Left lung (tissue), 10 donors: ENCODE data around the gene CYFIP1. TPM values are rescaled to one million over a fixed set of nuclear protein-coding genes. Genes with fewer than 3 reads are reported as not detected.

ENCODE experiments used
- ATAC-seq: fragments of 200-7000 bp; cut with Tn5 transposase; one replicate; pipeline ENCODE4 v1.9.1; 2020; ENCODE audit warnings: moderate library complexity
- DNase-seq, 4 donors: peaks; one replicate each; pipeline ENCODE4 v3.0.0-alpha.2; 2013 to 2020
- H3K27ac ChIP-seq, 2 donors: fragments of 200-600 bp; sonication (generic) in 1 of 2; one replicate each; pipeline versions ENCODE4 v1.5.0 to v1.8.0; 2020 to 2021
- H3K27me3 ChIP-seq, 2 donors: fragments of 200-600 bp; sonication (generic) in 1 of 2; one replicate each; pipeline versions ENCODE4 v1.5.0 to v1.8.0; 2020 to 2021
- H3K36me3 ChIP-seq, 2 donors: fragments of 200-600 bp; sonication (generic) in 1 of 2; one replicate each; pipeline versions ENCODE4 v1.5.0 to v1.8.0; 2020 to 2021
- H3K4me1 ChIP-seq, 2 donors: fragments of 200-600 bp; one replicate each; pipeline ENCODE4 v1.8.0; 2021
- H3K4me3 ChIP-seq, 2 donors: fragments of 200-600 bp; sonication (generic) in 1 of 2; one replicate each; pipeline versions ENCODE4 v1.5.0 to v1.8.0; 2020 to 2021; ENCODE audit warnings: mild to moderate bottlenecking in 1 of 2
- H3K9me3 ChIP-seq, 2 donors: fragments of 200-600 bp; sonication (generic) in 1 of 2; one replicate each; pipeline versions ENCODE4 v1.5.0 to v1.8.0; 2020 to 2021
- CTCF ChIP-seq, 2 donors: fragments of 200-600 bp; sonication (generic) in 1 of 2; IDR thresholded peaks; one replicate each; pipeline versions ENCODE4 v1.5.0 to v1.8.0; 2021; ENCODE audit warnings: antibody characterized with exemption in 2 of 2
- intact Hi-C, 2 donors: fragments of 100-400 bp; cut with DNase I; formaldehyde crosslinking; loops; one replicate each; pipeline versions ENCODE4 v1.11.2 to v1.14.2; 2022
- polyA plus RNA-seq, 6 donors: library from polyadenylated mRNA; unstranded; fragments of 120-200 nt; gene quantifications; one replicate each; pipeline ENCODE4 v1.2.1, GENCODE V29; 2013; ENCODE audit not compliant: insufficient read length in 6 of 6
- total RNA-seq, 2 donors: library from RNA; stranded (reverse); fragmentation: NEBNext Ultra II Directional; extraction: Animal tissue kit (Norgen Biotek cat#: 25700); gene quantifications; one replicate each; pipeline ENCODE4 v1.2.1, GENCODE V29; 2021
- donor health status: DM: no; HTN: yes; CAD: no.
- donor health status: DM: no; HTN: no; CAD: no.

The CYFIP1 gene
- total and polyA plus RNA-seq, 8 donors = 85.6 to 164 (median 92.3) TPM

- DNase-seq = no peak
- intact Hi-C loops = no loop called here
- no peak for TF ChIP-seq CTCF (IDR thresholded peaks at IDR 0.05)
- no peak overlapping the region for H3K4me3 ChIP-seq
- no peak for ATAC-seq
- H3K27ac ChIP-seq = no peak overlapping the region
- H3K9me3 ChIP-seq = no peaks in the 10 kb centered on the region
- H3K36me3 ChIP-seq = peaks cover 4 to 100% of the 10 kb centered on the region in 2 donors
- H3K27me3 ChIP-seq = no peaks in the 10 kb centered on the region
- no peaks in the 10 kb centered on the region for H3K4me1 ChIP-seq
Observed at GRCh38 chr15:22869856-22870255, 110.3 kb downstream of the CYFIP1 start.

GRCh38 chr15:22868928-22869327 is 111.2 kb downstream of the CYFIP1 start:
- TF ChIP-seq CTCF (IDR thresholded peaks at IDR 0.05) = no peak
- Histone ChIP-seq H3K4me1 (no peaks in the 10 kb centered on the region), H3K27ac (no peak overlapping the region), H3K4me3 (no peak overlapping the region), H3K36me3 (peaks cover 4 to 100% of the 10 kb centered on the region in 2 donors), H3K27me3 (no peaks in the 10 kb centered on the region), H3K9me3 (no peaks in the 10 kb centered on the region)
- DNase-seq = no peak
- ATAC-seq = no peak
- intact Hi-C loops = no loop called here

GRCh38 chr15:22868495-22868894 is 111.7 kb downstream of the CYFIP1 start:
- Histone ChIP-seq H3K4me3 (no peak overlapping the region), H3K36me3 (peaks cover 4 to 99% of the 10 kb centered on the region in 2 donors), H3K9me3 (no peaks in the 10 kb centered on the region), H3K27me3 (no peaks in the 10 kb centered on the region), H3K4me1 (no peaks in the 10 kb centered on the region), H3K27ac (no peak overlapping the region)
- ATAC-seq (no peak), DNase-seq (no peak)
- intact Hi-C loops = no loop called here
- TF ChIP-seq CTCF (IDR thresholded peaks at IDR 0.05) = no peak

- Histone ChIP-seq H3K9me3 (no peaks in the 10 kb centered on the region), H3K4me1 (no peaks in the 10 kb centered on the region), H3K27me3 (no peaks in the 10 kb centered on the region), H3K36me3 (peaks cover 4 to 99% of the 10 kb centered on the region in 2 donors), H3K4me3 (no peak overlapping the region), H3K27ac (no peak overlapping the region)
- ATAC-seq = no peak
- TF ChIP-seq CTCF (IDR thresholded peaks at IDR 0.05) = no peak
- no peak for DNase-seq
- intact Hi-C loops = no loop called here
Observed at GRCh38 chr15:22867886-22868285, 112.3 kb downstream of the CYFIP1 start.

GRCh38 chr15:22866079-22866478 is 114.1 kb downstream of the CYFIP1 start:
- DNase-seq (no peak), ATAC-seq (no peak)
- H3K9me3 ChIP-seq = no peaks in the 10 kb centered on the region
- peaks cover 0 to 99% of the 10 kb centered on the region in 2 donors for H3K36me3 ChIP-seq
- H3K4me1 ChIP-seq = no peaks in the 10 kb centered on the region
- no peaks in the 10 kb centered on the region for H3K27me3 ChIP-seq
- intact Hi-C loops = no loop called here
- no peak for TF ChIP-seq CTCF (IDR thresholded peaks at IDR 0.05)
- H3K4me3 ChIP-seq = no peak overlapping the region
- H3K27ac ChIP-seq = no peak overlapping the region
